GM12878 (cell line): ENCODE measurements around the gene DIRAS3. TPM values are rescaled to one million over a fixed set of nuclear protein-coding genes. Genes with fewer than 3 reads are reported as not detected.

Experiments
- ATAC-seq: fragments of 200-7000 bp; cut with Tn5 transposase; 3 replicates; pipeline ENCODE4 v1.9.1; 2020; ENCODE audit warnings: mild to moderate bottlenecking, moderate library complexity
- BruUV-seq: library from RNA; stranded (reverse); fragments of 400-500 nt; replicated peaks from 2 replicates; lab custom pipeline; 2021; lab: Mats Ljungman, UMichigan
- CTCF ChIA-PET: fragments of 300-600 bp; sonication (Branson Sonifier 250); formaldehyde crosslinking; extraction: SDS; loops from one replicate; lab custom pipeline; 2021; ENCODE audit warnings: inconsistent platforms; lab: Yijun Ruan, JAX
- POLR2A ChIA-PET: fragments of 350-600 bp; formaldehyde crosslinking; extraction: SDS; loops from one replicate; lab custom pipeline; 2021; ENCODE audit warnings: inconsistent platforms; lab: Charles Lee
- RAD21 ChIA-PET: fragments of 300-600 bp; sonication (Branson Sonifier 250); formaldehyde crosslinking; loops from one replicate; lab custom pipeline; 2023; ENCODE audit warnings: antibody characterized with exemption; ENCODE audit not compliant: unreplicated experiment; lab: Charles Lee
- SMC1A ChIA-PET: fragments of 300-600 bp; sonication (Branson Sonifier 250); formaldehyde crosslinking; loops from one replicate; lab custom pipeline; 2023; ENCODE audit not compliant: unreplicated experiment, uncharacterized antibody; lab: Charles Lee
- DNase-seq: peaks from one replicate; pipeline ENCODE4 v3.0.0-alpha.2; 2011; ENCODE audit warnings: low read depth, low spot score
- FAIRE-seq: peaks from 3 replicates; lab custom pipeline; 2011; peaks lifted over from hg19 to GRCh38; lab: Jason Lieb, UNC
- H2AFZ ChIP-seq: 2 replicates; pipeline ENCODE4 v1.6.0; 2011; ENCODE audit warnings: low read depth, low read length, control low read depth; ENCODE audit not compliant: control insufficient read depth
- H3K27ac ChIP-seq: 2 replicates; pipeline ENCODE4 v1.5.1; 2011; ENCODE audit warnings: control low read depth; ENCODE audit not compliant: control insufficient read depth, insufficient read depth
- H3K27me3 ChIP-seq, 2 experiments: replicated peaks in 1 of 2; 2 replicates each; pipeline versions ENCODE4 v1.6.0 to v1.6.1; 2011; ENCODE audit warnings: low read length in 1 of 2; ENCODE audit not compliant: control insufficient read depth in 2 of 2, insufficient read depth in 2 of 2
- H3K36me3 ChIP-seq, 2 experiments: 2 replicates each; pipeline ENCODE4 v1.5.1; 2011; ENCODE audit warnings: low read length in 1 of 2; ENCODE audit not compliant: control insufficient read depth in 2 of 2, insufficient read depth in 2 of 2
- H3K4me1 ChIP-seq: 2 replicates; pipeline ENCODE4 v1.6.1; 2011; ENCODE audit warnings: mild to moderate bottlenecking, low read length, moderate library complexity, mixed read lengths; ENCODE audit not compliant: control insufficient read depth, insufficient read depth
- H3K4me2 ChIP-seq: 2 replicates; pipeline ENCODE4 v1.6.0; 2011; ENCODE audit warnings: control low read depth; ENCODE audit not compliant: control insufficient read depth, insufficient read depth
- H3K4me3 ChIP-seq: fragments of 200-600 bp; sonication (generic); 2 replicates; pipeline ENCODE4 v1.5.1; 2016
- H3K79me2 ChIP-seq: 2 replicates; pipeline ENCODE4 v1.6.0; 2011; ENCODE audit warnings: low read length; ENCODE audit not compliant: control insufficient read depth, insufficient read depth
- H3K9ac ChIP-seq: 2 replicates; pipeline ENCODE4 v1.8.0; 2011; ENCODE audit warnings: low read length, control low read depth, mixed read lengths; ENCODE audit not compliant: control insufficient read depth, insufficient read depth
- H3K9me3 ChIP-seq: replicated peaks from 3 replicates; pipeline ENCODE4 v1.5.1; 2011; ENCODE audit warnings: mild to moderate bottlenecking, low read length; ENCODE audit not compliant: control insufficient read depth, insufficient read depth
- H4K20me1 ChIP-seq: 2 replicates; pipeline ENCODE4 v1.6.0; 2011; ENCODE audit not compliant: control insufficient read depth, insufficient read depth
- CBFB ChIP-seq: IDR thresholded peaks from 2 replicates; pipeline ENCODE4 v1.6.1; 2016; ENCODE audit warnings: antibody characterized with exemption, low read depth
- CREB1 ChIP-seq: IDR thresholded peaks from 2 replicates; pipeline ENCODE4 v1.6.1; 2012; ENCODE audit warnings: low read depth, mild to moderate bottlenecking, inconsistent platforms
- MAX ChIP-seq: IDR thresholded peaks from 2 replicates; pipeline ENCODE4 v1.6.1; 2012; ENCODE audit warnings: low read depth, low read length, improper control_type of control experiment
- NFYB ChIP-seq: IDR thresholded peaks from 2 replicates; pipeline ENCODE4 v1.6.1; 2011; ENCODE audit warnings: low read depth, mild to moderate bottlenecking, low read length, improper control_type of control experiment, moderate library complexity; ENCODE audit not compliant: insufficient read depth
- NKRF ChIP-seq: fragments of 450-650 bp; conservative IDR thresholded peaks from 2 replicates; pipeline ENCODE4 v1.6.1; 2017; ENCODE audit warnings: mild to moderate bottlenecking, moderate library complexity
- PRDM15 ChIP-seq: fragments of 450-650 bp; formaldehyde crosslinking; IDR thresholded peaks from 2 replicates; pipeline ENCODE4 v1.4.0; 2020; ENCODE audit warnings: mild to moderate bottlenecking, moderate library complexity
- SREBF2 ChIP-seq: IDR thresholded peaks from 2 replicates; pipeline ENCODE4 v1.6.1; 2012; ENCODE audit warnings: mild to moderate bottlenecking, low read length
- TBL1XR1 ChIP-seq: IDR thresholded peaks from 2 replicates; pipeline ENCODE4 v1.6.1; 2012; ENCODE audit warnings: low read depth, low read length, improper control_type of control experiment
- WRNIP1 ChIP-seq: IDR thresholded peaks from 2 replicates; pipeline ENCODE4 v1.6.1; 2011; ENCODE audit warnings: low read depth, low read length, improper control_type of control experiment, borderline replicate concordance
- ZZZ3 ChIP-seq: IDR thresholded peaks from 2 replicates; pipeline ENCODE4 v1.6.1; 2011; ENCODE audit warnings: low read depth; ENCODE audit not compliant: control insufficient read depth, insufficient read length
- WGBS: methylation state at CpG from one replicate; pipeline ENCODE4 v1.1.6; 2016; ENCODE audit warnings: low lambda C conversion rate; ENCODE audit not compliant: insufficient replicate concordance, insufficient coverage; ENCODE audit errors: missing lambda C conversion rate; 5-methylcytosine and 5-hydroxymethylcytosine counted together
- in situ Hi-C: fragments of 300-500 bp; cut with MboI; formaldehyde crosslinking; loops from 9 replicates; pipeline ENCODE4 v1.14.3; 2018; ENCODE audit warnings: mixed read lengths
- intact Hi-C: fragments of 100-400 bp; cut with micrococcal nuclease; formaldehyde crosslinking; loops from one replicate; pipeline ENCODE4 v1.14.2; 2022; ENCODE audit not compliant: unreplicated experiment
- polyA plus RNA-seq, 11 experiments: library from polyadenylated mRNA; depleted of rRNA in 4 of 11; unstranded in 6 of 11; stranded (reverse) in 5 of 11; fragments of >200 nt; fragmentation: Nextera tagmentation in 4 of 11; fragmentation: Illumina TruSeq in 1 of 11; extraction: Ambion mirVana in 4 of 11; extraction: Trizol in 1 of 11; gene quantifications; 1 replicate in 1 of 11; 2 replicates in 10 of 11; pipeline versions ENCODE4 v1.2.1 to v1.2.3, GENCODE V29; 2011 to 2016; ENCODE audit warnings: inconsistent platforms in 2 of 11, missing spikeins in 2 of 11, low read depth in 1 of 11
- total RNA-seq, 4 experiments: library from RNA; depleted of rRNA in 3 of 4; stranded (reverse); fragments of >200 nt in 3 of 4; fragmentation: Illumina TruSeq in 1 of 4; extraction: Trizol in 1 of 4; gene quantifications; 2 replicates each; pipeline versions ENCODE4 v1.2.1 to v1.2.3, GENCODE V29; 2013 to 2021

DIRAS3 gene
- total and polyA plus RNA-seq, 10 of the 15 experiments (the other 5 are each of a cell fraction or from before 2014, with no cell fraction given) = not detected

GRCh38 chr1:68024635-68025338 is 25.6 kb downstream of the DIRAS3 start:
- WGBS = 0% methylated on average over 2 of the region's 2 CpGs

More at GRCh38 chr1:68024635-68025338, 25.6 kb downstream of the DIRAS3 start:
- no peak overlapping the region for H3K4me2 ChIP-seq
- H3K4me3 ChIP-seq = no peak overlapping the region
- no peaks in the 10 kb centered on the region for H4K20me1 ChIP-seq
- intact Hi-C loops (no loop called here), in situ Hi-C loops (no loop called here)
- ChIA-PET POLR2A (no interaction called here), RAD21 (no interaction called here), CTCF (interaction anchor here (0.7 to 1.5 kb wide), 2 partner anchors 339 to 467 kb away, joined by 3 read pairs; no protein-coding TSS in a partner anchor), SMC1A (interaction anchor here (0.7 to 1.6 kb wide), 2 partner anchors 259 to 875 kb away, joined by 4 to 5 read pairs; no protein-coding TSS in a partner anchor)
- no peaks in the 10 kb centered on the region; a peak in 1 of 4 replicates for H3K27me3 ChIP-seq
- no peak overlapping the region for H3K9ac ChIP-seq
- no peak overlapping the region for H3K27ac ChIP-seq
- DNase-seq = no peak
- no peak for ATAC-seq
- TF ChIP-seq CREB1 = no peak
- TF ChIP-seq NFYB = no peak
- TF ChIP-seq TBL1XR1 = no peak
- no peak for TF ChIP-seq ZZZ3
- no peak for TF ChIP-seq SREBF2
- no peak for TF ChIP-seq NKRF
- no peak for TF ChIP-seq MAX
- no peak for TF ChIP-seq CBFB
- TF ChIP-seq PRDM15 = no peak
- TF ChIP-seq WRNIP1 = no peak
- H3K9me3 ChIP-seq = no peaks in the 10 kb centered on the region
- no peaks in the 10 kb centered on the region for H3K36me3 ChIP-seq
- no TSS peak for BruUV-seq
- H2AFZ ChIP-seq = no peak overlapping the region
- no peaks in the 10 kb centered on the region for H3K4me1 ChIP-seq
- no peaks in the 10 kb centered on the region for H3K79me2 ChIP-seq
- no peak for FAIRE-seq
